Measurements from ENCODE around the gene RHCE.

DNA sequence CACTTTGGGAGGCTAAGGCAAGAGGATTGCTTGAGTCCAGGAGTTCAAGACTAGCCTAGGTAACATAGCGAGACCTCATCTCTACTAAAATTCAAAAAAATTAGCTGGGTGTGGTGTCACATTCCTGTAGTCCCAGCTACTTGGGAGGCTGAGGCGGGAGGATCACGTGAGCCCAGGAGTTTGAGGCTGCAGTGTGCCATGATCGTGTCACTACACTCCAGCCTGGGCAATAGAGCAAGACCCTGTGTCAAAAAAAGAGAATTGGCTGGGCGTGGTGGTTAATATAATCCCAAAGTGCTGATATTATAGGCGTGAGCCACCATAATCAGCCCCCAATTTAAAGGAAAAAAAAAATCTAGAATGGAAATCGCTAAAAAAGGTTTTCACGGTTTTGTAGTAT is 17.0 kb upstream of the RHCE start:
- TF ChIP-seq, protein P1, sequence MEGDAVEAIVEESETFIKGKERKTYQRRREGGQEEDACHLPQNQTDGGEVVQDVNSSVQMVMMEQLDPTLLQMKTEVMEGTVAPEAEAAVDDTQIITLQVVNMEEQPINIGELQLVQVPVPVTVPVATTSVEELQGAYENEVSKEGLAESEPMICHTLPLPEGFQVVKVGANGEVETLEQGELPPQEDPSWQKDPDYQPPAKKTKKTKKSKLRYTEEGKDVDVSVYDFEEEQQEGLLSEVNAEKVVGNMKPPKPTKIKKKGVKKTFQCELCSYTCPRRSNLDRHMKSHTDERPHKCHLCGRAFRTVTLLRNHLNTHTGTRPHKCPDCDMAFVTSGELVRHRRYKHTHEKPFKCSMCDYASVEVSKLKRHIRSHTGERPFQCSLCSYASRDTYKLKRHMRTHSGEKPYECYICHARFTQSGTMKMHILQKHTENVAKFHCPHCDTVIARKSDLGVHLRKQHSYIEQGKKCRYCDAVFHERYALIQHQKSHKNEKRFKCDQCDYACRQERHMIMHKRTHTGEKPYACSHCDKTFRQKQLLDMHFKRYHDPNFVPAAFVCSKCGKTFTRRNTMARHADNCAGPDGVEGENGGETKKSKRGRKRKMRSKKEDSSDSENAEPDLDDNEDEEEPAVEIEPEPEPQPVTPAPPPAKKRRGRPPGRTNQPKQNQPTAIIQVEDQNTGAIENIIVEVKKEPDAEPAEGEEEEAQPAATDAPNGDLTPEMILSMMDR (IDR thresholded peaks at IDR 0.05; ENCODE audit: insufficient read depth, low read depth, low read length) = no peak
- no peak for TF ChIP-seq EZH2 (IDR thresholded peaks at IDR 0.05; ENCODE audit: insufficient read depth, low read length)
